Measurements from ENCODE around the gene SEMA3E. TPM values are rescaled to one million over a fixed set of nuclear protein-coding genes. Genes with fewer than 3 reads are reported as not detected.
A peak's percentile ranks its signal among the peaks of the same experiment; 100 is the strongest.

The SEMA3E gene
- total and polyA plus RNA-seq, 9 of the 15 experiments (the other 6 are each of a cell fraction or from before 2014, with no cell fraction given) = 0.01 to 1.4 (median 0.14) TPM; not detected in 2

DNA sequence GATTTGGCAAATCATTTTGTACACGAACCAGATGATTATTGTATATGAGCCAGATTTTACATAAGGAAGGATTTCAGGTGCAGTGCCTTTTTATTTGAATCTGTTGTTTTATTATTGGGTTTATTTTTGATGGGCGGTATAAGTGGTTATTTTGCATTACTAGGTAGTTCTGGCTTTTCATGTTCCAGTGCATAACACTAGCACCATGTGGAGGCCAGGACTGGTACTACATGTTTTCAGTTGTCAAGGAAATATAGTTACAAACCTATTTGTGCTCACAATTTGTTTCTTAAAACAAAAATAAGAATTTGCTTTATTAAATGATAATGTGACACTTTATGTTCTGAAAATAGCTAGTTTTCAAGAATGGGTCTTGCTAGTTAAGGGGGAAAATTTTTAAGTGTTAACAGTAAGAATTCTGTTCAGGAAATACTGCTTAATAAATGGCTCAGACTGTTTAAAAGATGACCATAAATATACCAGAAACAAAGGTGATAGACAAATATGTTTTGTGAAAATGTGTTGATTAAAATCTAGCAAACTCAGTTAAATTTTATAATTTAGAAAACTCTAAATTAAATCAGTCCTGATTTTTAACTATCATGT, 7.1 kb upstream of the SEMA3E start:
- BruUV-seq (replicated peaks) = no TSS peak
- no peak overlapping the region for H3K4me3 ChIP-seq
- H3K4me1 ChIP-seq (replicated peaks in 1 of 2; ENCODE audit: control insufficient read depth in 2 of 2, insufficient read depth in 2 of 2, low read length in 2 of 2) = no peaks in the 10 kb centered on the region
- in situ Hi-C loops (cut with MboI) = no loop called here
- H3K9ac ChIP-seq (ENCODE audit: insufficient read depth in 1 of 2, low read depth in 2 of 2, low read length in 2 of 2) = no peak overlapping the region
- H3K27ac ChIP-seq (ENCODE audit: extremely low read depth, low read depth, low read length) = no peak overlapping the region
- ATAC-seq (no peak), FAIRE-seq (no peak), DNase-seq (ENCODE audit: extremely low read depth in 1 of 4, low spot score in 3 of 4) (peak in 2 of 4 experiments; percentile 10 to 14)
- WGBS (ENCODE audit: insufficient coverage, low coverage, missing lambda C conversion rate) = 4% methylated on average over 2 of the region's 2 CpGs
- H3K4me2 ChIP-seq (ENCODE audit: insufficient read depth, low read length) = no peak overlapping the region
- no peaks in the 10 kb centered on the region for H3K9me1 ChIP-seq (ENCODE audit: control insufficient read depth, insufficient read depth, low read length)
- H3K36me3 ChIP-seq (ENCODE audit: control insufficient read depth, insufficient read depth, low read length) = no peaks in the 10 kb centered on the region
- no peaks in the 10 kb centered on the region for H3K79me2 ChIP-seq (ENCODE audit: control insufficient read depth, insufficient read depth, low read length)
- H2AFZ ChIP-seq (ENCODE audit: low read depth, low read length) = no peak overlapping the region
- no peaks in the 10 kb centered on the region for H4K20me1 ChIP-seq (replicated peaks; ENCODE audit: control insufficient read depth, insufficient read depth, low read length)
- ChIA-PET CTCF (ENCODE audit: low intra/inter-chr PET ratio) (interaction anchor here (1.0 kb wide), 1 partner anchor 245 kb away, joined by 3 read pairs; no protein-coding TSS in a partner anchor), POLR2A (no interaction called here)
- TF ChIP-seq RAD21 (CRISPR knock-in tag; conservative IDR thresholded peaks at IDR 0.05 in 1 of 2, IDR thresholded peaks at IDR 0.05 in 1 of 2) (peak in 1 of 2 experiments; percentile 51; a peak in 3 of 4 replicates), RNF2 (IDR thresholded peaks at IDR 0.05) (no peak)
- TF ChIP-seq, protein P1, sequence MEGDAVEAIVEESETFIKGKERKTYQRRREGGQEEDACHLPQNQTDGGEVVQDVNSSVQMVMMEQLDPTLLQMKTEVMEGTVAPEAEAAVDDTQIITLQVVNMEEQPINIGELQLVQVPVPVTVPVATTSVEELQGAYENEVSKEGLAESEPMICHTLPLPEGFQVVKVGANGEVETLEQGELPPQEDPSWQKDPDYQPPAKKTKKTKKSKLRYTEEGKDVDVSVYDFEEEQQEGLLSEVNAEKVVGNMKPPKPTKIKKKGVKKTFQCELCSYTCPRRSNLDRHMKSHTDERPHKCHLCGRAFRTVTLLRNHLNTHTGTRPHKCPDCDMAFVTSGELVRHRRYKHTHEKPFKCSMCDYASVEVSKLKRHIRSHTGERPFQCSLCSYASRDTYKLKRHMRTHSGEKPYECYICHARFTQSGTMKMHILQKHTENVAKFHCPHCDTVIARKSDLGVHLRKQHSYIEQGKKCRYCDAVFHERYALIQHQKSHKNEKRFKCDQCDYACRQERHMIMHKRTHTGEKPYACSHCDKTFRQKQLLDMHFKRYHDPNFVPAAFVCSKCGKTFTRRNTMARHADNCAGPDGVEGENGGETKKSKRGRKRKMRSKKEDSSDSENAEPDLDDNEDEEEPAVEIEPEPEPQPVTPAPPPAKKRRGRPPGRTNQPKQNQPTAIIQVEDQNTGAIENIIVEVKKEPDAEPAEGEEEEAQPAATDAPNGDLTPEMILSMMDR (IDR thresholded peaks at IDR 0.05 in 2 of 3, conservative IDR thresholded peaks at IDR 0.05 in 1 of 3; ENCODE audit: insufficient read depth in 2 of 3, low read depth in 1 of 3, low read length in 3 of 3) = peak in 2 of 3 experiments; percentile 16 to 39; a peak in 2 of 6 replicates
- intact Hi-C loops (cut with micrococcal nuclease) = loop anchor here (5.0 kb wide), 1 partner anchor 244 kb away; no protein-coding TSS in a partner anchor
- H3K9me3 ChIP-seq (replicated peaks; ENCODE audit: control insufficient read depth, insufficient read depth, low read depth, low read length) = no peaks in the 10 kb centered on the region
- H3K27me3 ChIP-seq (ENCODE audit: control insufficient read depth in 2 of 2, insufficient read depth in 2 of 2, low read length in 2 of 2) = no peaks in the 10 kb centered on the region
